WTC11 (cell line): Measurements from ENCODE around the gene SLC24A3. TPM values are rescaled to one million over a fixed set of nuclear protein-coding genes. Genes with fewer than 3 reads are reported as not detected.

Source experiments
- ATAC-seq: fragments of 200-7000 bp; cut with Tn5 transposase; 2 replicates; pipeline ENCODE4 v1.10.0; 2021; ENCODE audit warnings: mild to moderate bottlenecking, moderate library complexity
- CTCF ChIA-PET: fragments of 300-600 bp; sonication (Branson Sonifier 250); formaldehyde crosslinking; loops from one replicate; lab custom pipeline; 2021; ENCODE audit warnings: antibody characterized with exemption; lab: Charles Lee
- POLR2A ChIA-PET: fragments of 350-600 bp; sonication (Branson Sonifier 250); formaldehyde crosslinking; loops from one replicate; lab custom pipeline; 2021; ENCODE audit warnings: antibody characterized with exemption; lab: Charles Lee
- DNase-seq: peaks from one replicate; pipeline ENCODE4 v3.0.0; 2021; ENCODE audit warnings: low spot score
- H3K27ac Mint-ChIP-seq: 2 replicates; pipeline ENCODE4 v1.8.0; 2021; ENCODE audit warnings: mixed read lengths
- H3K27me3 Mint-ChIP-seq: 2 replicates; pipeline ENCODE4 v1.8.0; 2021; ENCODE audit warnings: low read depth, mild to moderate bottlenecking, moderate library complexity, mixed read lengths
- H3K36me3 Mint-ChIP-seq: 2 replicates; pipeline ENCODE4 v1.8.0; 2021; ENCODE audit warnings: mixed read lengths
- H3K4me1 Mint-ChIP-seq: 2 replicates; pipeline ENCODE4 v1.8.0; 2022; ENCODE audit warnings: mixed read lengths
- H3K4me3 Mint-ChIP-seq: 2 replicates; pipeline ENCODE4 v1.8.0; 2021; ENCODE audit warnings: mild to moderate bottlenecking, moderate library complexity, mixed read lengths
- H3K9me3 Mint-ChIP-seq: 2 replicates; pipeline ENCODE4 v1.8.0; 2021; ENCODE audit warnings: mixed read lengths
- AFF4 ChIP-seq: sonication (generic); formaldehyde crosslinking; IDR thresholded peaks from 2 replicates; pipeline ENCODE4 v1.8.1; 2023; ENCODE audit warnings: mild to moderate bottlenecking, missing genetic modification reagents, borderline replicate concordance
- ATF3 ChIP-seq: sonication (generic); formaldehyde crosslinking; conservative IDR thresholded peaks from 2 replicates; pipeline ENCODE4 v1.8.1; 2022; ENCODE audit warnings: mild to moderate bottlenecking, missing genetic modification reagents
- CDX4 ChIP-seq: fragments of 250-450 bp; sonication (Bioruptor Pico); IDR thresholded peaks from 2 replicates; pipeline ENCODE4 v1.9.0; 2021; ENCODE audit warnings: moderate library complexity, mild to moderate bottlenecking, inconsistent platforms, borderline replicate concordance
- CTCF ChIP-seq: fragments of 200-600 bp; IDR thresholded peaks from 2 replicates; pipeline ENCODE4 v1.8.0; 2022; ENCODE audit warnings: antibody characterized with exemption
- GRHL2 ChIP-seq: fragments of 250-450 bp; sonication (Bioruptor Pico); IDR thresholded peaks from 2 replicates; pipeline ENCODE4 v1.8.0; 2022; ENCODE audit warnings: mild to moderate bottlenecking, moderate library complexity; ENCODE audit not compliant: insufficient replicate concordance, severe bottlenecking
- GTF2I ChIP-seq: fragments of 250-450 bp; sonication (Bioruptor Pico); conservative IDR thresholded peaks from 2 replicates; pipeline ENCODE4 v1.4.0; 2021; ENCODE audit warnings: mild to moderate bottlenecking
- IRF1 ChIP-seq: sonication (generic); formaldehyde crosslinking; IDR thresholded peaks from 2 replicates; pipeline ENCODE4 v1.8.0; 2023; ENCODE audit warnings: missing genetic modification reagents
- MYBL2 ChIP-seq: sonication (generic); formaldehyde crosslinking; IDR thresholded peaks from 2 replicates; pipeline ENCODE4 v1.8.1; 2023; ENCODE audit warnings: mild to moderate bottlenecking, moderate library complexity, missing genetic modification reagents
- STAT6 ChIP-seq: sonication (generic); formaldehyde crosslinking; conservative IDR thresholded peaks from 2 replicates; pipeline ENCODE4 v1.8.1; 2023; ENCODE audit warnings: mild to moderate bottlenecking, low read depth, missing genetic modification reagents, moderate library complexity
- ZBTB21 ChIP-seq: sonication (generic); formaldehyde crosslinking; IDR thresholded peaks from 2 replicates; pipeline ENCODE4 v1.8.1; 2023; ENCODE audit warnings: mild to moderate bottlenecking, missing genetic modification reagents, borderline replicate concordance
- ZBTB43 ChIP-seq: sonication (generic); formaldehyde crosslinking; IDR thresholded peaks from 2 replicates; pipeline ENCODE4 v1.8.1; 2023; ENCODE audit warnings: mild to moderate bottlenecking, missing genetic modification reagents
- ZMAT4 ChIP-seq: fragments of 250-450 bp; sonication (Bioruptor Pico); IDR thresholded peaks from 2 replicates; pipeline ENCODE4 v1.9.0; 2021; ENCODE audit warnings: mild to moderate bottlenecking
- ZNF317 ChIP-seq: sonication (generic); formaldehyde crosslinking; IDR thresholded peaks from 2 replicates; pipeline ENCODE4 v1.8.1; 2023; ENCODE audit warnings: low read depth, mild to moderate bottlenecking, moderate library complexity, missing genetic modification reagents, borderline replicate concordance
- ZNF396 ChIP-seq: fragments of 250-450 bp; sonication (Bioruptor Pico); IDR thresholded peaks from 2 replicates; pipeline ENCODE4 v1.8.0; 2021; ENCODE audit warnings: mild to moderate bottlenecking, moderate library complexity, borderline replicate concordance
- ZNF671 ChIP-seq: fragments of 250-450 bp; sonication (Bioruptor Pico); IDR thresholded peaks from 2 replicates; pipeline ENCODE4 v1.8.0; 2021; ENCODE audit warnings: mild to moderate bottlenecking
- total RNA-seq: library from RNA; stranded (reverse); gene quantifications from 3 replicates; pipeline ENCODE4 v1.2.3, GENCODE V29; 2021

Gene SLC24A3
- total RNA-seq, 1 experiment from 2014 or later, result 5.7 TPM

- H3K4me3 Mint-ChIP-seq, result no peak overlapping the region
- ChIA-PET CTCF (interaction anchor here (1.2 kb wide), 1 partner anchor 100 kb away, joined by 6 read pairs; no protein-coding TSS in a partner anchor), POLR2A (interaction anchor here (0.6 kb wide), 1 partner anchor 270 kb away, joined by 3 read pairs; no protein-coding TSS in a partner anchor)
- no peak overlapping the region for H3K27ac Mint-ChIP-seq
- DNase-seq (no peak), ATAC-seq (no peak)
- peaks cover 4% of the 10 kb centered on the region; the same call in 1 of the 2 replicates for H3K4me1 Mint-ChIP-seq
- H3K9me3 Mint-ChIP-seq, result 0 out of 2 replicates have a peak, but pooled peaks cover 7% of the 10 kb centered on the region
- no peaks in the 10 kb centered on the region for H3K27me3 Mint-ChIP-seq
- H3K36me3 Mint-ChIP-seq, result no peaks in the 10 kb centered on the region
- no peak for TF ChIP-seq MYBL2 (CRISPR knock-in tag)
Measured at GRCh38 chr20:19483309-19483708, 270.9 kb downstream of the SLC24A3 start.

GRCh38 chr20:19486446-19486845 is 274.0 kb downstream of the SLC24A3 start:
- peaks cover 4% of the 10 kb centered on the region; the same call in 1 of the 2 replicates for H3K4me1 Mint-ChIP-seq
- ChIA-PET CTCF (no interaction called here), POLR2A (no interaction called here)
- no peak for DNase-seq
- no peaks in the 10 kb centered on the region for H3K27me3 Mint-ChIP-seq
- H3K27ac Mint-ChIP-seq, result no peak overlapping the region
- H3K36me3 Mint-ChIP-seq, result no peaks in the 10 kb centered on the region
- no peak overlapping the region for H3K4me3 Mint-ChIP-seq
- ATAC-seq, result no peak
- 0 out of 2 replicates have a peak, but pooled peaks cover 7% of the 10 kb centered on the region for H3K9me3 Mint-ChIP-seq
- TF ChIP-seq ZNF317 (CRISPR knock-in tag), result no peak
- no peak for TF ChIP-seq IRF1 (CRISPR knock-in tag)
- TF ChIP-seq CTCF, result no peak

GRCh38 chr20:19487420-19487819 is 275.0 kb downstream of the SLC24A3 start:
- Mint-ChIP-seq H3K4me1 (peaks cover 4% of the 10 kb centered on the region; the same call in 1 of the 2 replicates), H3K4me3 (no peak overlapping the region), H3K9me3 (0 out of 2 replicates have a peak, but pooled peaks cover under 1% of the 10 kb centered on the region), H3K36me3 (no peaks in the 10 kb centered on the region), H3K27ac (no peak overlapping the region), H3K27me3 (no peaks in the 10 kb centered on the region)
- ATAC-seq (no peak), DNase-seq (no peak)
- CTCF ChIA-PET, result interaction anchor here (1.0 kb wide), 1 partner anchor 96 kb away, joined by 4 read pairs; no protein-coding TSS in a partner anchor
- POLR2A ChIA-PET, result no interaction called here
- TF ChIP-seq ATF3 (no peak), ZMAT4 (CRISPR knock-in tag) (no peak), GTF2I (CRISPR knock-in tag) (no peak)

- CTCF ChIA-PET, result no interaction called here
- Mint-ChIP-seq H3K4me1 (peaks cover 7% of the 10 kb centered on the region; the same call in 1 of the 2 replicates), H3K9me3 (no peaks in the 10 kb centered on the region), H3K27ac (no peak overlapping the region), H3K27me3 (no peaks in the 10 kb centered on the region), H3K4me3 (no peak overlapping the region), H3K36me3 (no peaks in the 10 kb centered on the region)
- DNase-seq (no peak), ATAC-seq (no peak)
- POLR2A ChIA-PET, result no interaction called here
- no peak for TF ChIP-seq CDX4 (CRISPR knock-in tag)
- no peak for TF ChIP-seq ZNF671 (CRISPR knock-in tag)
- no peak for TF ChIP-seq AFF4 (CRISPR knock-in tag)
- TF ChIP-seq GRHL2 (CRISPR knock-in tag), result no peak
- no peak for TF ChIP-seq ZBTB21 (CRISPR knock-in tag)
- TF ChIP-seq ZNF396 (CRISPR knock-in tag), result no peak
- no peak for TF ChIP-seq STAT6 (CRISPR knock-in tag)
- TF ChIP-seq ZBTB43, result no peak
Measured at GRCh38 chr20:19491241-19491640, 278.8 kb downstream of the SLC24A3 start.
